Smooth muscle cell (in vitro differentiated cells): ENCODE results near the gene TEPSIN. TPM values are rescaled to one million over a fixed set of nuclear protein-coding genes. Genes with fewer than 3 reads are reported as not detected.

ENCODE experiments used
- DNase-seq: peaks from one replicate; lab custom pipeline; 2025; ENCODE audit not compliant: unreplicated experiment; lab: John Stamatoyannopoulos, UW
- H2AFZ ChIP-seq: fragments of 200-600 bp; sonication (generic); 2 replicates; pipeline ENCODE4 v1.6.0; 2016; ENCODE audit warnings: antibody characterized with exemption, low read depth, mild to moderate bottlenecking
- H3F3A ChIP-seq: fragments of 200-600 bp; sonication (generic); 2 replicates; pipeline ENCODE4 v1.6.0; 2017; ENCODE audit warnings: antibody characterized with exemption, low read depth
- H3K27ac ChIP-seq: fragments of 200-600 bp; sonication (generic); 2 replicates; pipeline ENCODE4 v1.5.1; 2016; ENCODE audit warnings: low read depth, mild to moderate bottlenecking
- H3K27me3 ChIP-seq: fragments of 200-600 bp; sonication (generic); 2 replicates; pipeline ENCODE4 v1.6.1; 2016; ENCODE audit warnings: low read depth, mild to moderate bottlenecking
- H3K36me3 ChIP-seq: fragments of 200-600 bp; sonication (generic); 2 replicates; pipeline ENCODE4 v1.5.1; 2016; ENCODE audit warnings: low read depth
- H3K4me1 ChIP-seq: fragments of 200-600 bp; sonication (generic); 2 replicates; pipeline ENCODE4 v1.5.1; 2016; ENCODE audit warnings: low read depth
- H3K4me2 ChIP-seq: fragments of 200-600 bp; sonication (generic); 2 replicates; pipeline ENCODE4 v1.6.0; 2016; ENCODE audit warnings: mild to moderate bottlenecking
- H3K4me3 ChIP-seq: fragments of 200-600 bp; sonication (generic); 2 replicates; pipeline ENCODE4 v1.5.1; 2016; ENCODE audit warnings: mild to moderate bottlenecking
- H3K79me2 ChIP-seq: fragments of 200-600 bp; sonication (generic); 2 replicates; pipeline ENCODE4 v1.6.0; 2016; ENCODE audit warnings: low read depth, mild to moderate bottlenecking
- H3K9ac ChIP-seq: fragments of 200-600 bp; sonication (generic); 2 replicates; pipeline ENCODE4 v1.6.0; 2016; ENCODE audit warnings: low read depth
- H3K9me3 ChIP-seq: fragments of 200-600 bp; sonication (generic); replicated peaks from 2 replicates; pipeline ENCODE4 v1.5.1; 2016; ENCODE audit warnings: low read depth
- H4K20me1 ChIP-seq: fragments of 200-600 bp; sonication (generic); 2 replicates; pipeline ENCODE4 v1.6.0; 2016; ENCODE audit warnings: low read depth
- CTCF ChIP-seq: fragments of 200-600 bp; sonication (generic); IDR thresholded peaks from 2 replicates; pipeline ENCODE4 v1.5.1; 2017; ENCODE audit warnings: borderline replicate concordance, mild to moderate bottlenecking, antibody characterized with exemption; ENCODE audit not compliant: insufficient read depth, poor library complexity, severe bottlenecking
- WGBS: methylation state at CpG from one replicate; pipeline ENCODE4 v1.1.7; 2016; ENCODE audit warnings: low lambda C conversion rate; 5-methylcytosine and 5-hydroxymethylcytosine counted together
- polyA plus RNA-seq: library from polyadenylated mRNA; unstranded; fragments of >200 nt; fragmentation: Nextera tagmentation; extraction: Ambion mirVana; gene quantifications from 2 replicates; pipeline ENCODE4 v1.2.1, GENCODE V29; 2016
- total RNA-seq: library from RNA; depleted of rRNA; stranded (reverse); fragments of >200 nt; gene quantifications from 2 replicates; pipeline ENCODE4 v1.2.3, GENCODE V29; 2014

TEPSIN gene
- total and polyA plus RNA-seq, 2 experiments from 2014 or later: 9.8 to 18.6 TPM

GRCh38 chr17:81221371-81221841, 17.4 kb downstream of the TEPSIN start:
- Histone ChIP-seq H3K4me3 (peak overlapping the region; percentile 95), H3K9ac (no peak overlapping the region)

GRCh38 chr17:81219476-81220180, 19.2 kb downstream of the TEPSIN start:
- no peak overlapping the region for H2AFZ ChIP-seq
- no peaks in the 10 kb centered on the region for H3K27me3 ChIP-seq
- no peak for TF ChIP-seq CTCF
- no peak for DNase-seq
- H3K36me3 ChIP-seq: no peaks in the 10 kb centered on the region
- no peak overlapping the region for H3K27ac ChIP-seq
- no peak overlapping the region for H3K9ac ChIP-seq
- no peaks in the 10 kb centered on the region for H4K20me1 ChIP-seq
- peaks cover 17% of the 10 kb centered on the region for H3K4me1 ChIP-seq
- no peaks in the 10 kb centered on the region for H3F3A ChIP-seq
- H3K79me2 ChIP-seq: peaks cover 7% of the 10 kb centered on the region
- no peaks in the 10 kb centered on the region for H3K9me3 ChIP-seq
- H3K4me2 ChIP-seq: no peak overlapping the region
- WGBS: 98% methylated on average over 24 of the region's 24 CpGs
- no peak overlapping the region for H3K4me3 ChIP-seq

More at GRCh38 chr17:81221371-81221841, 17.4 kb downstream of the TEPSIN start:
- Histone ChIP-seq H4K20me1 (no peaks in the 10 kb centered on the region), H2AFZ (no peak overlapping the region), H3K4me2 (peak overlapping the region; percentile 100), H3K9me3 (no peaks in the 10 kb centered on the region), H3K79me2 (peaks cover 7% of the 10 kb centered on the region), H3K27ac (no peak overlapping the region), H3K4me1 (peaks cover 17% of the 10 kb centered on the region), H3F3A (no peaks in the 10 kb centered on the region), H3K27me3 (no peaks in the 10 kb centered on the region), H3K36me3 (no peaks in the 10 kb centered on the region)
- WGBS: 90% methylated on average over 11 of the region's 11 CpGs
- no peak for TF ChIP-seq CTCF
- no peak for DNase-seq

- Histone ChIP-seq H3K27ac (no peak overlapping the region), H3K36me3 (no peaks in the 10 kb centered on the region), H3K27me3 (no peaks in the 10 kb centered on the region), H3F3A (no peaks in the 10 kb centered on the region), H3K4me2 (no peak overlapping the region), H3K79me2 (peaks cover 7% of the 10 kb centered on the region), H2AFZ (no peak overlapping the region), H4K20me1 (no peaks in the 10 kb centered on the region), H3K4me1 (peaks cover 17% of the 10 kb centered on the region), H3K4me3 (no peak overlapping the region), H3K9ac (no peak overlapping the region), H3K9me3 (no peaks in the 10 kb centered on the region)
- TF ChIP-seq CTCF: no peak
- WGBS: 96% methylated on average over 11 of the region's 11 CpGs
- DNase-seq: no peak
These were observed 19.9 kb downstream of the TEPSIN start for GRCh38 chr17:81218991-81219390.

DNA sequence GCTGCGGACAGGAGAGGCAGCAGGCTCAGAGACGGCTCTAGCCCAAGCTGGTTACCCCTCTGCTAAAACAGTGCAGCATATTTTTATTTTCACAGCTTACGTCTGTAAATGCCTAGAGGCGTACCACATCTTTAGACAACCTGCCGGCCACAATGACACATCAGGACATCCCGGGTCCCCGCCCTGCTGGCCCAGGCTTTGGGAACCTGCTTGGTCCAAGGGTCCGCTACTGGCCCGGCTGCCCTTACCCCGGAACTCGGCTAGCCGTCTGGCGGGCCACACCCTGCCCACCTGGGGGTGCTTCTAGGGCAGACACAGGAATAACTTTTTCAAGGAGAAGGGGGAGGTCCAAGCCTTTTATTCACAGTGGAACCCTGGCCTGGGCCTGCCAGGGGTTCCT, 20.4 kb downstream of the TEPSIN start:
- peaks cover 7% of the 10 kb centered on the region for H3K79me2 ChIP-seq
- no peak overlapping the region for H3K27ac ChIP-seq
- no peak overlapping the region for H3K4me3 ChIP-seq
- no peak overlapping the region for H2AFZ ChIP-seq
- H3K4me2 ChIP-seq: no peak overlapping the region
- no peak overlapping the region for H3K9ac ChIP-seq
- H4K20me1 ChIP-seq: no peaks in the 10 kb centered on the region
- peaks cover 13% of the 10 kb centered on the region for H3K4me1 ChIP-seq
- no peaks in the 10 kb centered on the region for H3F3A ChIP-seq
- 92% methylated on average over 13 of the region's 13 CpGs for WGBS
- DNase-seq: no peak
- H3K27me3 ChIP-seq: no peaks in the 10 kb centered on the region
- H3K9me3 ChIP-seq: no peaks in the 10 kb centered on the region
- no peaks in the 10 kb centered on the region for H3K36me3 ChIP-seq
- TF ChIP-seq CTCF: no peak
